PFSK-1 (cell line): Measurements from ENCODE around the gene SPIRE1.

ENCODE experiments used
- POLR2AphosphoS5 ChIP-seq: IDR thresholded peaks from 2 replicates; pipeline ENCODE4 v1.6.1; 2012; ENCODE audit warnings: low read depth, mild to moderate bottlenecking, control low read depth, low read length, moderate library complexity
- REST ChIP-seq, 2 experiments: IDR thresholded peaks; 2 replicates each; pipeline versions ENCODE4 v1.6.1 to v1.8.0; 2011 to 2012; ENCODE audit warnings: low read depth in 2 of 2, low read length in 2 of 2, control low read depth in 1 of 2, inconsistent platforms in 1 of 2, mild to moderate bottlenecking in 1 of 2, moderate library complexity in 1 of 2; ENCODE audit not compliant: insufficient read depth in 1 of 2

DNA sequence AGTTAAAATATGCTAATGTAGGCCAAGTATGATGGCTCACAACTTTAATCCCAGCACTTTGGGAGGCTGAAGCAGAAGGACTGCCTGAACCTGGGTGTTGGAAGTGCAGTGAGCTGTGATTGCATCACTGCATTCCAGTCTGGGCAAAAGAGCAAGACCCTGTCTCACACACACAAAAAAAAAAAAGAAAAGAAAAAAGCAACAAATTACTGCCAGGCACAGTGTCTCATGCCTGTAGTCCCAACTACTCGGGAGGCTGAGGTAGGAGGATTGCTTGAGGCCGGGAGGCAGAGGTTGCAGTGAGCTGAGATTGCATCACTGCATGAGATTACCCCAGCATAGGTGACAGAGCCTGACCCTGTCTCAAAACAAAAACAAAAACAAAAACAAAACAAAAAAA, 139.6 kb downstream of the SPIRE1 start:
- TF ChIP-seq POLR2AphosphoS5 (no peak), REST (IDR thresholded peaks at IDR 0.05; ENCODE audit: insufficient read depth in 1 of 2, low read depth in 2 of 2, low read length in 2 of 2) (no peak)
